Measurements from ENCODE around the gene PLEKHA5. TPM values are rescaled to one million over a fixed set of nuclear protein-coding genes. Genes with fewer than 3 reads are reported as not detected.

The PLEKHA5 gene
- total RNA-seq, 2 experiments from 2014 or later = 2.1 to 3.2 TPM

- POLR2A ChIA-PET = no interaction called here
- intact Hi-C loops (cut with micrococcal nuclease) = no loop called here
- DNase-seq (no peak), ATAC-seq (no peak)
- CTCF ChIA-PET = no interaction called here
- no peak for TF ChIP-seq CTCF (IDR thresholded peaks at IDR 0.05)
- Mint-ChIP-seq H3K4me1 (ENCODE audit: low read depth) (peaks cover 12% of the 10 kb centered on the region), H3K4me3 (peak overlapping the region; percentile 63), H3K27ac (no peak overlapping the region), H3K27me3 (peaks cover 14% of the 10 kb centered on the region), H3K9me3 (peaks cover 13% of the 10 kb centered on the region), H3K36me3 (ENCODE audit: low read depth) (no peaks in the 10 kb centered on the region)
Measured at GRCh38 chr12:19128485-19128884, 1.0 kb upstream of the PLEKHA5 start.

GRCh38 chr12:19129122-19129485, 429 bp upstream of the PLEKHA5 start:
- Mint-ChIP-seq H3K27ac (no peak overlapping the region), H3K4me3 (peak overlapping the region; percentile 63), H3K27me3 (peaks cover 10% of the 10 kb centered on the region), H3K36me3 (ENCODE audit: low read depth) (no peaks in the 10 kb centered on the region), H3K4me1 (ENCODE audit: low read depth) (peaks cover 12% of the 10 kb centered on the region), H3K9me3 (peaks cover 13% of the 10 kb centered on the region)
- no peak for ATAC-seq
- POLR2A ChIA-PET = no interaction called here
- no peak for TF ChIP-seq CTCF (IDR thresholded peaks at IDR 0.05)
- intact Hi-C loops (cut with micrococcal nuclease) = no loop called here
- DNase-seq = peak; percentile 3
- CTCF ChIA-PET = no interaction called here

- ATAC-seq (peak; percentile 19), DNase-seq (peak; percentile 37)
- peaks cover 6% of the 10 kb centered on the region for H3K4me1 Mint-ChIP-seq (ENCODE audit: low read depth)
- peak overlapping the region; percentile 40 for H3K27ac Mint-ChIP-seq
- peaks cover 12% of the 10 kb centered on the region for H3K9me3 Mint-ChIP-seq
- POLR2A ChIA-PET = no interaction called here
- peaks cover 12% of the 10 kb centered on the region for H3K27me3 Mint-ChIP-seq
- intact Hi-C loops (cut with micrococcal nuclease) = no loop called here
- TF ChIP-seq CTCF (IDR thresholded peaks at IDR 0.05) = no peak
- CTCF ChIA-PET = interaction anchor here (1.2 kb wide), 1 partner anchor 9 kb away, joined by 5 read pairs; no protein-coding TSS in a partner anchor
- peak overlapping the region; percentile 71 for H3K4me3 Mint-ChIP-seq
- no peaks in the 10 kb centered on the region for H3K36me3 Mint-ChIP-seq (ENCODE audit: low read depth)
Measured at GRCh38 chr12:19130224-19131024, 891 bp downstream of the PLEKHA5 start.

- H3K36me3 Mint-ChIP-seq (ENCODE audit: low read depth) = no peaks in the 10 kb centered on the region
- CTCF ChIA-PET = interaction anchor here (1.2 kb wide), 1 partner anchor 8 kb away, joined by 5 read pairs; no protein-coding TSS in a partner anchor
- intact Hi-C loops (cut with micrococcal nuclease) = no loop called here
- peak overlapping the region; percentile 71 for H3K4me3 Mint-ChIP-seq
- peaks cover 6% of the 10 kb centered on the region for H3K4me1 Mint-ChIP-seq (ENCODE audit: low read depth)
- POLR2A ChIA-PET = no interaction called here
- TF ChIP-seq CTCF (IDR thresholded peaks at IDR 0.05) = no peak
- peaks cover 12% of the 10 kb centered on the region for H3K9me3 Mint-ChIP-seq
- DNase-seq (no peak), ATAC-seq (no peak)
- no peak overlapping the region for H3K27ac Mint-ChIP-seq
- H3K27me3 Mint-ChIP-seq = peaks cover 12% of the 10 kb centered on the region
Measured at GRCh38 chr12:19131025-19131444, 1.5 kb downstream of the PLEKHA5 start.

GRCh38 chr12:19138551-19138950, 9.0 kb downstream of the PLEKHA5 start:
- no peak overlapping the region for H3K4me3 Mint-ChIP-seq
- peaks cover 1% of the 10 kb centered on the region for H3K27me3 Mint-ChIP-seq
- TF ChIP-seq CTCF (IDR thresholded peaks at IDR 0.05) = no peak
- no peak for DNase-seq
- ATAC-seq = no peak
- H3K4me1 Mint-ChIP-seq (ENCODE audit: low read depth) = no peaks in the 10 kb centered on the region
- H3K36me3 Mint-ChIP-seq (ENCODE audit: low read depth) = no peaks in the 10 kb centered on the region
- POLR2A ChIA-PET = no interaction called here
- CTCF ChIA-PET = no interaction called here
- intact Hi-C loops (cut with micrococcal nuclease) = no loop called here
- H3K9me3 Mint-ChIP-seq = no peaks in the 10 kb centered on the region
- no peak overlapping the region for H3K27ac Mint-ChIP-seq

Data from activated CD8-positive, alpha-beta T cell treated with anti-CD3 and anti-CD28 coated beads for 36 hours (primary cell).